GM12892 (cell line): Measurements from ENCODE around the gene TCAP.

Experiments used
- POLR2A ChIP-seq: IDR thresholded peaks from 2 replicates; pipeline ENCODE4 v1.6.1; 2011; ENCODE audit warnings: low read depth, low read length, control low read depth
- POLR2AphosphoS5 ChIP-seq: IDR thresholded peaks from 2 replicates; pipeline ENCODE4 v1.6.1; 2011; ENCODE audit warnings: low read depth, low read length, control low read depth
- TAF1 ChIP-seq: IDR thresholded peaks from 2 replicates; pipeline ENCODE4 v1.6.1; 2011; ENCODE audit warnings: low read depth, mild to moderate bottlenecking, control low read depth, low read length, borderline replicate concordance

DNA sequence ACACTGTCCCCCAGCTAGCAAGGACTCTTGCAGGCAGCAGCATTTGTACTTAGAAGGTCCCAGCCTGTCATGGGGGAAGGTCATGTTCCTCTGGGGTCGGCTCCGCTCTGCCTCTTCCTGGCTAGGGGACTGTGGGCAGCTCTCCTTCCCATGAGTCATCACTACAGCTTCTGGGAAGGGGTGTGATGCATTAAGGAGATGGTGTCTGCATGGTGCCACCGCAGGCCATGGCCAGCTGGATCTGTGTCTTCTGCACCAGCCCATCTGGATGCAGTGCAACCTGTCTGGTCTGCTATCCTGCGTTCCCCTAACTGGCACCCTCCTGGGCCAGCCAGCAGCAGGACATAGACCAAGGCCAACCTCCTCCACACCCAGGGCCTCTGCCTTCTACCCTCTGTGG, 21.9 kb upstream of the TCAP start:
- TF ChIP-seq TAF1 (no peak), POLR2AphosphoS5 (no peak), POLR2A (no peak)
